Kidney epithelial cell (primary cell): ENCODE results near the gene AKR1B1. TPM values are rescaled to one million over a fixed set of nuclear protein-coding genes. Genes with fewer than 3 reads are reported as not detected.
"Not testable (repeated sequence)": the region's sequence is repeated elsewhere in the genome, so short reads cannot be mapped to it uniquely, and the experiment has no call there.

Experiments used
- DNase-seq: peaks from one replicate; pipeline ENCODE4 v3.0.0-alpha.2; 2010; ENCODE audit warnings: low read depth
- H3K27me3 ChIP-seq: 2 replicates; pipeline ENCODE4 v1.6.0; 2011; ENCODE audit warnings: low read length; ENCODE audit not compliant: control insufficient read depth, insufficient read depth
- H3K36me3 ChIP-seq: 2 replicates; pipeline ENCODE4 v1.5.1; 2011; ENCODE audit warnings: low read length; ENCODE audit not compliant: control insufficient read depth, insufficient read depth
- H3K4me3 ChIP-seq: 2 replicates; pipeline ENCODE4 v1.5.1; 2011; ENCODE audit warnings: low read depth, mild to moderate bottlenecking, control low read depth, low read length
- CTCF ChIP-seq: IDR thresholded peaks from 2 replicates; pipeline ENCODE4 v1.5.1; 2011; ENCODE audit warnings: mild to moderate bottlenecking, moderate library complexity, low read length, control low read depth, inconsistent platforms; ENCODE audit not compliant: insufficient read depth, poor library complexity, severe bottlenecking
- total RNA-seq: library from RNA; depleted of rRNA; stranded (reverse); fragments of >200 nt; gene quantifications from 2 replicates; pipeline ENCODE4 v1.2.3, GENCODE V29; 2015

The AKR1B1 gene
- total RNA-seq, 1 donor from 2014 or later = 80.0 TPM

- no peak overlapping the region for H3K4me3 ChIP-seq
- H3K36me3 ChIP-seq = no peaks in the 10 kb centered on the region
- no peak for DNase-seq
- no peak for TF ChIP-seq CTCF
- H3K27me3 ChIP-seq = no peaks in the 10 kb centered on the region
Measured at GRCh38 chr7:134500406-134500805, 41.5 kb upstream of the AKR1B1 start.

GRCh38 chr7:134495546-134495945 lies 36.6 kb upstream of the AKR1B1 start:
- no peaks in the 10 kb centered on the region for H3K27me3 ChIP-seq
- no peaks in the 10 kb centered on the region for H3K36me3 ChIP-seq
- no peak overlapping the region for H3K4me3 ChIP-seq
- DNase-seq = no peak
- TF ChIP-seq CTCF = no peak

GRCh38 chr7:134493091-134493490 lies 34.2 kb upstream of the AKR1B1 start:
- DNase-seq = no peak
- TF ChIP-seq CTCF = no peak
- Histone ChIP-seq H3K36me3 (no peaks in the 10 kb centered on the region), H3K27me3 (no peaks in the 10 kb centered on the region), H3K4me3 (no peak overlapping the region)

GRCh38 chr7:134487721-134488120 lies 28.8 kb upstream of the AKR1B1 start:
- DNase-seq, H3K4me3 ChIP-seq, H3K36me3 ChIP-seq, H3K27me3 ChIP-seq: not testable (repeated sequence)

DNA sequence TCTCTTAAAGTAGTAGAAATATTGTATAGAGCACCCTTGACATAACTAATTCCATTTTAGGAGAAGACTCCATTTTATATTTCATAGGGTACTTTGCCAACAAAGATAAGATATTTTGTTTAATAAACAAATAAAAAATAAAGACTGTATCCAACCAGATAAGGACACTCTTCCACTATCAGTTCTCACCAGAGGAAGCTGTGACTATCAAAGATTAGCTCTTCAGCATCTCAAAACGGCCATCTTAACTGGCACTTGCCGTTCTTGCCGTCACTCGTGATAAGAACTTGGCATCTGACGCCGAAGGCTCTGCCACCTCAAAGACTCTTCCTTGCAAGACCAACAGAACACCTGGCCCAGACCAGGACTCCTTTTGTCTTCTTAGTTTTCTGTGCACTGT lies 26.3 kb upstream of the AKR1B1 start:
- TF ChIP-seq CTCF = no peak
- no peak overlapping the region for H3K4me3 ChIP-seq
- no peak for DNase-seq
- no peaks in the 10 kb centered on the region for H3K36me3 ChIP-seq
- H3K27me3 ChIP-seq = no peaks in the 10 kb centered on the region

DNA sequence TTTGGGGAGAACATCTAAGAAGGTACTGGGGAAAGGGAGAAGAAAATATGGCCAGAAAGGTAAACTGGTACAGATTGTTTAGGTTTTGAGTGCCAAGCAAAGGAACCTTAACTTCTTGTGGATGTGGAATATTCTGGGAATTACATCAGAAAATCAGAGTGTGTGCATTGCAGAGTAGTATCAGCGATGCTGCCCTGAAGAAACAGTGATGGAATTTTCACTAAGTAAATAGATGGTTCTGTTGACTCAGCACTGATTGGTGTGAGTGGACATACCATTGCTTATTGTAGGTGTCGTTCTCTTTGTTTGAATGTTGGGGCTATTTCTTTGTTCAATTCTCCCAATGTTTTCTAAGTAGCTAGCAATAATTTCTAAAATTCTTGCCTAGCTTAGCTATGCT lies 24.4 kb upstream of the AKR1B1 start:
- Histone ChIP-seq H3K36me3 (no peaks in the 10 kb centered on the region), H3K4me3 (no peak overlapping the region), H3K27me3 (no peaks in the 10 kb centered on the region)
- TF ChIP-seq CTCF = no peak
- DNase-seq = no peak
